ENCODE measurements around the gene BZW2.
"Not testable (repeated sequence)": the region's sequence is repeated elsewhere in the genome, so short reads cannot be mapped to it uniquely, and the experiment has no call there.

Gene BZW2

DNA sequence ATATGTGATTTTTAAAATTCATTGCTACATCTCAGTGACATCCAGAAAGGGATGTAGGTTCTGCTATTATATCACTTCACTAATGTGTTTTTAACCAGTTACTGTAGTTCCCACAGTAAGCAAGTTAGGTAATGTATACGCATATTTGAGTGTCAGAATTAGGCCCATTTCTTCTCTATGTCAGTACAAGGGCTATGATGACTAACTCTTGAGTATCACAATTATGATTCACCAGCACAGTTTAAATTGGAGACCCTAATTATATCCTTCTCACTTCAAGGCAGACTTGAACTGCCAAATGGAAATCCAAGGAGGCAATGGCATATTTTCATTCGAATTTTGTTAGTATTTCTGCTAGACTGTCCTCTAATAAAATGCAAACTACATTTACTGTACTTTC, 23.6 kb downstream of the BZW2 start:
- DNase-seq (ENCODE audit: low read depth): peak; percentile 47
- TF ChIP-seq CTCF (IDR thresholded peaks at IDR 0.05; ENCODE audit: low read length, missing control alignments): no peak
- H3K4me3 ChIP-seq (replicated peaks; ENCODE audit: low read depth, low read length): no peak overlapping the region

GRCh38 chr7:16670021-16670420, 24.0 kb downstream of the BZW2 start:
- DNase-seq (ENCODE audit: low read depth): peak; percentile 56
- no peak for TF ChIP-seq CTCF (IDR thresholded peaks at IDR 0.05; ENCODE audit: low read length, missing control alignments)
- H3K4me3 ChIP-seq (replicated peaks; ENCODE audit: low read depth, low read length): no peak overlapping the region

DNA sequence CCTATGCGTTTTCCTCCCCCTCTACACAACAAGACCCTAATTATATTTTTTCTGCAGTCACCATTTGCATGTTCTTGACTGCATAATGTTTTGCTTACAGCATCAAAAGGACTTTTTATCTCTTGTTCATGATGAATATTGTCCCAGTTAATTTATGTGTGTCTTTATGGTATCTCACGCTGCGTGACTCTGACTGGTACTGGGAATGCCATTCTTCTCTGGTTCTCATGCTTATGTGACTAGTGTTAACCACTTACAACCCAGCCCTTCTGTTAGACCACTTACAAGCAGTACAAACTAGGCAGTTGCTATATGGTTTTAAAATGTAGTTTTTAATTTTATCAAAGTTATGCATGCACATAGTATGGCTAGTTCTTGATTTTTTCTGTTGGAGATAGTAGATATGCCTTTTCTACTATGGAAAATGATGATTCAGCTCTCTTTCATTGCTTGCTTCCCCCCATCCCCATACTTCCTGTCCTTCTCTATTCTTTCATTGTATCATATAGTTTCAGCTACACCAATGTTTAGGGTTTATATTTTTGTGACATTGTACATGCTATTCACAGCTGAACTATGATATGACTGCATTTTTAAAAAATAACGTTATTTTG, 24.9 kb downstream of the BZW2 start:
- no peak overlapping the region for H3K4me3 ChIP-seq (replicated peaks; ENCODE audit: low read depth, low read length)
- no peak for TF ChIP-seq CTCF (IDR thresholded peaks at IDR 0.05; ENCODE audit: low read length, missing control alignments)
- no peak for DNase-seq (ENCODE audit: low read depth)

- peak; percentile 44 for DNase-seq (ENCODE audit: low read depth)
- TF ChIP-seq CTCF (IDR thresholded peaks at IDR 0.05; ENCODE audit: low read length, missing control alignments): no peak
- no peak overlapping the region for H3K4me3 ChIP-seq (replicated peaks; ENCODE audit: low read depth, low read length)
These were observed 25.8 kb downstream of the BZW2 start for GRCh38 chr7:16671811-16672210.

DNA sequence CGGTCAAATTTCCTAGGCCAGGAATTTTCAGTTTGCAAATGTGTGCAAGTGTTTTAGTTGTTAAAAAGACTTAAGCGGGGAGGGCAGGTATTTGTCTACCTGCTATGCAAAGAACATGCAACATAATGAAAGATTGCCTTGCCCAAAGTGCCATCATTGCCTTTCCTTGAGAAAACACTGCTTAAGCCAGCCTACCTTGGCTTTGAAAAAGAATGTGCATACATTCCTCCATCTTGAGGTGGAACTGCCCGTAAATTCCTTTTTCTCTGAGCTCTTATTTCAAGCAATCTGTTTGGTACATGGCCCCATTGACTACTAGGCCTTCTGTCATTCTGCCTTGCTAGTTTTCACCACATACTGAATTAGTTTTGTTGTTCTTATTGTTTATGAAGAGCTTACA, 29.3 kb downstream of the BZW2 start:
- H3K4me3 ChIP-seq (replicated peaks; ENCODE audit: low read depth, low read length): no peak overlapping the region
- no peak for TF ChIP-seq CTCF (IDR thresholded peaks at IDR 0.05; ENCODE audit: low read length, missing control alignments)
- no peak for DNase-seq (ENCODE audit: low read depth)

GRCh38 chr7:16677978-16678494, 32.1 kb downstream of the BZW2 start:
- TF ChIP-seq CTCF (IDR thresholded peaks at IDR 0.05; ENCODE audit: low read length, missing control alignments): no peak
- no peak for DNase-seq (ENCODE audit: low read depth)
- H3K4me3 ChIP-seq (replicated peaks; ENCODE audit: low read depth, low read length): no peak overlapping the region

DNA sequence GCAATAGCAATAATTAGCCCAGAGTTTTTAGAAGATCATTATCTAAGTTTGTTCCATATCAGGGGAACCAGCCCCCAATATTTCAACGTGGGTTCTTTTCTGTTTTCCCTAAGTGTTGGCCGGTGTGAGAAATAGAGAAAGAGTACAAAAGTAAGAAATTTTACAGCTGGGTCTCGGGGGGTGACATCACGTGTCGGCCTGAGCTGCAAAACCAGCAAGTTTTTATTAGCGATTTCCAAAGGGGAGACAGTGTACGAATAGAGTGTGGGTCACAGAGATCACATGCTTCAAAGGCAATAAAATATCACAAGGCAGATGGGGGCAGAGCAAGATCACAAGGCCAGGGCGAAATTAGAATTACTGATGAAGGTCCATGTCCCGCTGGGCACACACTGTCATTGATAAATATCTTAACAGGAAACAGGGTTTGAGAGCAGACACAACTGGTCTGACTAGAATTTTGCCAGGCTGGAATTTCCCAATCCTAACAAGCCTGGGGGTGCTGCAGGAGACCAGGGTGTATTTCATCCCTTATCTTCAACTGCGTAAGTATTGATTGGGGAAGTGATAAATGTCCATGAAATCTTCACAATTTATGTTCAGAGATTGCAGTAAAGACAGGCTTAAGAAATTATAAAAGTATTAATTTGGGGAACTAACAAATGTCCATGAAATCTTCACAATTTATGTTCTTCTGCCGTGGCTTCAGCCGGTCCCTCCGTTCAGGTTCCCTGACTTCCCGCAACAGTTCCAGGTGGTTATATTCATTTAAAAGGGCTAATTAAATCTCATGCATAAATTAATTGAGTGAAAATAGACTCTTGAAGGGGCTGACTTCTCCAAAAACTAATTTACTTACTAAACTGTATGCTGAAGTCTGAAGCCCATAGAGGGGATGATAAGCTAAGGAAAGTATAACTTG, 32.9 kb downstream of the BZW2 start:
- not testable (repeated sequence) for H3K4me3 ChIP-seq (replicated peaks; ENCODE audit: low read depth, low read length); DNase-seq (ENCODE audit: low read depth)

Measured in fibroblast of pulmonary artery (primary cell).